Activated effector memory CD4-positive, alpha-beta T cell treated with anti-CD3 and anti-CD28 coated beads, Interleukin-2, amount 50 U/mL, for 16 hours (primary cell): Measurements from ENCODE around the gene ANKMY1.

Experiments used
- DNase-seq: peaks from one replicate; pipeline ENCODE4 v3.0.0-alpha.2; 2020

The ANKMY1 gene

GRCh38 chr2:240431661-240432424 is 125.9 kb downstream of the ANKMY1 start:
- DNase-seq = peak; percentile 54

DNA sequence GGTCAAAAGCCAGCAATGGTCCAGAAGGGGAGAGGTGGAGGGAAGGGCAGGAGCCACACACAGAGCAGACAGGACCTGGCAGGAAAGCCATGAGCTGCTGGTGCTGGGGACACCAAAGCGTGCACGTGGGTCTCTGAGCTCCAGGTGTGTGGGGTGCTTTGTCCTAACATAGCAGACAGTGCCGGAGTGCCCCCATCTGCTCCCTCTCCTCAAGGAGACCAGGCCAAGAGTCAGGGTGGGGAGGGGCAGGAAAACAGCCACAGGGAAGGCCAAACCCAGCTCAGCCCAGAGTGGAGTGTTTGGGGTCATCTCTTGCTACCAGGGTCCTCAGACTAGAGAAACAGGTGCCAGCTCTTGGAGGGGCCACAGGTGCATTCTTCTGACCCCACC is 126.5 kb downstream of the ANKMY1 start:
- DNase-seq = peak; percentile 55

DNA sequence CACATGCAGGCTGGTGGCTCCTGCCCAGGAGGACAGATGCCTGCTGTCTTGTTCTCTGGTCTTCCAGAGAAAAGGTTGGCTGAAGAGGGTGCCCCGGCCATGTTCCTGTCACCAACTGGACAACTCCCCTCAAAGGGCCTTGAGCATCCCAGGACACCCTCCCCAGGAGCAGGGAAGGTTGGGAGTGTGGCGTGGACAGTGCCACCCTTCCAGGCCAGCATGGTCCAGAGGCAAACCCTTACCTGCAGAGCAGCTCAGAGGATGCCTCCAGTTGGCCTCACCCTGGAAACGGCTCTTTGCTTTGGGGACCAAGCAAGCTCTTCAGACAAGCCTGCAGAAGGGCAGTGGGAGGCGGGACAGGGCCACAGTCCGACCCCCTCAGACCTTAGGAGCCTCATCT is 127.2 kb downstream of the ANKMY1 start:
- DNase-seq = peak; percentile 56

GRCh38 chr2:240429872-240430491 is 127.8 kb downstream of the ANKMY1 start:
- no peak for DNase-seq
